ENCODE data around the gene MKKS.
"Not testable (repeated sequence)": the region's sequence is repeated elsewhere in the genome, so short reads cannot be mapped to it uniquely, and the experiment has no call there.

GRCh38 chr20:10417218-10417617 is 16.8 kb downstream of the MKKS start:
- not testable (repeated sequence) for TF ChIP-seq CTCF (CRISPR knock-in tag; IDR thresholded peaks at IDR 0.05); JUN (CRISPR knock-in tag; IDR thresholded peaks at IDR 0.05); IKZF4 (CRISPR knock-in tag; IDR thresholded peaks at IDR 0.05; ENCODE audit: borderline replicate concordance, low read depth, not compliant biosample characterization); ZNF501 (CRISPR knock-in tag; IDR thresholded peaks at IDR 0.05); CSRNP2 (CRISPR knock-in tag; conservative IDR thresholded peaks at IDR 0.05; ENCODE audit: low read depth); RAD51 (IDR thresholded peaks at IDR 0.05; ENCODE audit: borderline replicate concordance); THAP7 (CRISPR knock-in tag; IDR thresholded peaks at IDR 0.05); ZNF468 (CRISPR knock-in tag; IDR thresholded peaks at IDR 0.05); PRPF4 (IDR thresholded peaks at IDR 0.05; ENCODE audit: low read depth, low read length, poor library complexity, severe bottlenecking); SP1 (IDR thresholded peaks at IDR 0.05); SP1 (CRISPR knock-in tag; IDR thresholded peaks at IDR 0.05)

All from HepG2 (cell line).